Vagina (tissue), 2 donors: ENCODE results near the gene CTNNA3.

Source experiments
- POLR2A ChIP-seq, 2 donors: fragments of 450-650 bp; IDR thresholded peaks; one replicate each; pipeline ENCODE4 v1.6.1; 2017; ENCODE audit warnings: antibody characterized with exemption in 2 of 2, mild to moderate bottlenecking in 2 of 2, moderate library complexity in 2 of 2
- POLR2AphosphoS5 ChIP-seq, 2 donors: sonication (generic); formaldehyde crosslinking; IDR thresholded peaks; one replicate each; pipeline ENCODE4 v1.9.0; 2017; ENCODE audit warnings: antibody characterized with exemption in 2 of 2, mild to moderate bottlenecking in 2 of 2, low read depth in 1 of 2; ENCODE audit not compliant: insufficient read depth in 1 of 2
- TF ChIP-seq, protein P1 (sequence below), 3 experiments: fragments of 450-650 bp in 2 of 3; fragments of 200-600 bp in 1 of 3; sonication (generic) in 1 of 3; IDR thresholded peaks; one replicate each; pipeline ENCODE4 v1.5.1; 2017 to 2019; ENCODE audit warnings: antibody characterized with exemption in 3 of 3, mild to moderate bottlenecking in 2 of 3, moderate library complexity in 2 of 3

DNA sequence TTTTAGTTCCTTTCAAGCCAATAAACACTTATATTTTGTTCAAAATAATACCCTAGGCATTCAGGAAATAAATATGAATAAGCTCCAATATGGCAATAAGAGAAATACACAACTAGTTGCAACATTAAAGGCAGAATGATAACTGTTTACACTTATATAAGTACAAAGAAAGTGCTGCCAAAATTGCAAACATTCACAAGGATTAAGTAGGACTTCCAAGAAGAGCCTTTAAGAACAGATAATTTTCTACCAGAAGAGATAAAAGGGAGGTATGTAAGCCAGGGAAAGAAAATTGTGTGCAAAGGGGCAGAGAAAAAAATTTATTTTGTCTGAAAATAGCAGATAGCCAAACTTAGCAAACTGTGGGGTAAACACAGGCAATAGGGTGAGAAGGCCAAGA lies 83.8 kb downstream of the CTNNA3 start:
- TF ChIP-seq POLR2A (IDR thresholded peaks at IDR 0.05) (no peak), POLR2AphosphoS5 (IDR thresholded peaks at IDR 0.05; ENCODE audit: insufficient read depth in 1 of 2, low read depth in 1 of 2) (no peak)
- TF ChIP-seq, protein P1, sequence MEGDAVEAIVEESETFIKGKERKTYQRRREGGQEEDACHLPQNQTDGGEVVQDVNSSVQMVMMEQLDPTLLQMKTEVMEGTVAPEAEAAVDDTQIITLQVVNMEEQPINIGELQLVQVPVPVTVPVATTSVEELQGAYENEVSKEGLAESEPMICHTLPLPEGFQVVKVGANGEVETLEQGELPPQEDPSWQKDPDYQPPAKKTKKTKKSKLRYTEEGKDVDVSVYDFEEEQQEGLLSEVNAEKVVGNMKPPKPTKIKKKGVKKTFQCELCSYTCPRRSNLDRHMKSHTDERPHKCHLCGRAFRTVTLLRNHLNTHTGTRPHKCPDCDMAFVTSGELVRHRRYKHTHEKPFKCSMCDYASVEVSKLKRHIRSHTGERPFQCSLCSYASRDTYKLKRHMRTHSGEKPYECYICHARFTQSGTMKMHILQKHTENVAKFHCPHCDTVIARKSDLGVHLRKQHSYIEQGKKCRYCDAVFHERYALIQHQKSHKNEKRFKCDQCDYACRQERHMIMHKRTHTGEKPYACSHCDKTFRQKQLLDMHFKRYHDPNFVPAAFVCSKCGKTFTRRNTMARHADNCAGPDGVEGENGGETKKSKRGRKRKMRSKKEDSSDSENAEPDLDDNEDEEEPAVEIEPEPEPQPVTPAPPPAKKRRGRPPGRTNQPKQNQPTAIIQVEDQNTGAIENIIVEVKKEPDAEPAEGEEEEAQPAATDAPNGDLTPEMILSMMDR (IDR thresholded peaks at IDR 0.05), result no peak
